Body of pancreas (tissue), 4 donors: Measurements from ENCODE around the gene SLC25A10.

Experiments
- POLR2A ChIP-seq, 3 donors: fragments of 450-650 bp; IDR thresholded peaks; one replicate each; pipeline ENCODE4 v1.6.1; 2016; ENCODE audit warnings: antibody characterized with exemption in 3 of 3, mild to moderate bottlenecking in 2 of 3
- TF ChIP-seq, protein P1 (sequence below), 7 experiments: fragments of 450-650 bp in 4 of 7; fragments of 200-600 bp in 3 of 7; sonication (generic) in 3 of 7; IDR thresholded peaks; one replicate each; pipeline ENCODE4 v1.5.1; 2016 to 2019; ENCODE audit warnings: antibody characterized with exemption in 7 of 7

DNA sequence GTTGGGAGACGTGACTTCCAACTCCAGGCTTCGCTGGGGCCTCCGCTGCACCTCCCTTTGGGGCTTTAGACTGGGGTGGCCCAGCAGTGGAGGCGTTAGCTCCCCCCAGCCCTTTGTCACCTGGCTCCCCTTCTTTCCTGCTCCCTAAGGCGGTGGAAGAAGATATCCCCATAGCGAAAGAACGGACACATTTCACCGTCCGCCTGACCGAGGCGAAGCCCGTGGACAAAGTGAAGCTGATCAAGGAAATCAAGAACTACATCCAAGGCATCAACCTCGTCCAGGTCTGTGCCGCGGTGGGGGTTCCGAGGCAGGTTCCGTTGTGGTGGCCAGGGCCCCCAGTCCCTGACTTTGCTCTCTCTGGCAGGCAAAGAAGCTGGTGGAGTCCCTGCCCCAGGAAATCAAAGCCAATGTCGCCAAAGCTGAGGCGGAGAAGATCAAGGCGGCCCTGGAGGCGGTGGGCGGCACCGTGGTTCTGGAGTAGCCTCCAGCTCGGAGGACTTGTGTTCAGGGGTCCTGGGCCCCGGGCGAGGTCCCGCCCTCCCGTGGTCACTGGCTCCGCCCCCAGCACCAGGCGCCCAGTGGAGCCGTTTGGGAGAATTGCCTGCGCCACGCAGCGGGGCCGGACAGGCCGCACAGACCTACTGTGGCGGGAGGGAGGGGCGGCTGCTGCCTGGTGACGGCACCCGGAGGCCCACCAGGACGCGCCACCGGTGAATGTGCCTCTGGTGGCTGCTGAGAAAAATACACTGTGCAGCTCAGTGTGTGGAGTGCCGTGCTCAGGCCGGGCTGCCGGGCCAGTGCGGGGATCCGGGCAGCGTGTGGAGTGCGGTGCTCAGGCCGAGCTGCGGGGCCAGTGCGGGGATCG lies 5.1 kb upstream of the SLC25A10 start:
- TF ChIP-seq, protein P1, sequence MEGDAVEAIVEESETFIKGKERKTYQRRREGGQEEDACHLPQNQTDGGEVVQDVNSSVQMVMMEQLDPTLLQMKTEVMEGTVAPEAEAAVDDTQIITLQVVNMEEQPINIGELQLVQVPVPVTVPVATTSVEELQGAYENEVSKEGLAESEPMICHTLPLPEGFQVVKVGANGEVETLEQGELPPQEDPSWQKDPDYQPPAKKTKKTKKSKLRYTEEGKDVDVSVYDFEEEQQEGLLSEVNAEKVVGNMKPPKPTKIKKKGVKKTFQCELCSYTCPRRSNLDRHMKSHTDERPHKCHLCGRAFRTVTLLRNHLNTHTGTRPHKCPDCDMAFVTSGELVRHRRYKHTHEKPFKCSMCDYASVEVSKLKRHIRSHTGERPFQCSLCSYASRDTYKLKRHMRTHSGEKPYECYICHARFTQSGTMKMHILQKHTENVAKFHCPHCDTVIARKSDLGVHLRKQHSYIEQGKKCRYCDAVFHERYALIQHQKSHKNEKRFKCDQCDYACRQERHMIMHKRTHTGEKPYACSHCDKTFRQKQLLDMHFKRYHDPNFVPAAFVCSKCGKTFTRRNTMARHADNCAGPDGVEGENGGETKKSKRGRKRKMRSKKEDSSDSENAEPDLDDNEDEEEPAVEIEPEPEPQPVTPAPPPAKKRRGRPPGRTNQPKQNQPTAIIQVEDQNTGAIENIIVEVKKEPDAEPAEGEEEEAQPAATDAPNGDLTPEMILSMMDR (IDR thresholded peaks at IDR 0.05), result no peak
- TF ChIP-seq POLR2A (IDR thresholded peaks at IDR 0.05), result no peak
